Fibroblast of skin of back (primary cell): ENCODE measurements around the gene CYP46A1. TPM values are rescaled to one million over a fixed set of nuclear protein-coding genes. Genes with fewer than 3 reads are reported as not detected.

Experiments used
- DNase-seq: peaks from one replicate; pipeline ENCODE4 v3.0.0-alpha.2; 2013
- polyA plus RNA-seq, 2 experiments: library from polyadenylated mRNA; unstranded; fragments of 120-200 nt; gene quantifications; one replicate each; pipeline ENCODE4 v1.2.1, GENCODE V29; 2013; ENCODE audit not compliant: insufficient read length in 2 of 2

CYP46A1 gene
- polyA plus RNA-seq (2013, experiment 1 of 2; ENCODE audit: insufficient read length), result 0.43 TPM
- 0.69 TPM for polyA plus RNA-seq (2013, experiment 2 of 2; ENCODE audit: insufficient read length)

DNA sequence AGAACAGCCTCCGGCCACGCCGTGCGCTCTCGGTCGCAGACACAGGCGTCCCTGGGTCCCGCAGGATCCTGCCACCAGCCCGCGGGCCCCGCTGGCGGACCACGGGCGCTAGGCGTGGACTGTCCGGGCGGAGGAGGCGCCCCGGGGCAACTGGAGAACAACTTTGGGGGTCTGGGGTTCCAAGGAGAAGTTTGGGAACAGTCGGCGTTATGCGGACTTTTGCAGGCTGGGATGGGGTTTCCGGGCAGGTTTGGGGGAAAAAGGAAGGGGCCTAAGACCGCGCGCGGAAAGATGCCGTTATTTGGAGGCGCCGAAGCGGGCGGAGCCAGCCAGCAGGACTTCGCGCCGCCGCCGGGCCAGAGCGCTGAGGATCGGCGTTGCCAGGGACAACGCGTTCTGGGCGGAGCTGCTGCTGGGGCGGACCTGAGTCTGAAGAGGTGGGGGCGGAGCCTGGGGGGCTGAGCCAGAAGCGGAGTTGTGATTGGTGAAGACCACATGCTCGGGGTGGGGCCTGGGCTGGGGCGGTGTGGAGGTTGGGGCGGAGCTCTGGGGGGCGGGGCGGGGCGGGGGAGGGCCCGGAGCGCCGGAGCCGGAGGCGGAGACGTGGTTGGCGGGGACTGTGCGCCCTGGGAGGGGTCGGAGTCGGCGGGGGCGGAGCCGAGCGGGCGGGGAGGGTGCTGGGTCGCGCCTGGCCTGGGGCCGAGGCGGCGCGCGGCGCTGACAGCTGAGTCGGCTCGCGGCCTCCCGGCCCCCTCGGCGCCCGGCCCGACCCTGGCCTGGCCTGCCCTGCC lies at the start of gene CYP46A1:
Gene CYP46A1 (plus strand): TSS at position 680 of the 791 bp plus-strand sequence. CDS start 120 bp downstream, outside the sequence.
- DNase-seq, result peak; percentile 98

- DNase-seq, result no peak
Observed at GRCh38 chr14:99634443-99634842, 49.7 kb upstream of the CYP46A1 start.

DNA sequence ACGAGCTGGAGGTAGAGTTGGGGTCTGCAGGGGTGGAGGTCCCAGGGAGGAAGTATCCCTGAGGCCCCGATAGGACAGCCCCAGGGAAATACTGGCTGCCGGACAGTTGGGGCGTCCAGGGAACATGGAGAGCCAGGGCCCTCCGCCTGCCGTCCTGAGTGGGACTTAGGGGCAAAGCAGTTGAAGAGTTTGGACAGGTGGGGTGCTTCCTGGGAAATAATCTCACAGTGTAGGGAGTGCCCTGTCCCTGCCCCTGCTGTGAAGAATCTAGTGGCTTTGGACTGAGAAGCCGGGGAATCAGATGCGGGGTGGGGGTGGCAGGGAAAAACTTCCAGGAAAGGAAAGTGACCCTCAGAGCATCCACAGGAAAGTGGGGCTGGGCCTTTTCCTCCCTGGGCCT lies 49.0 kb upstream of the CYP46A1 start:
- DNase-seq, result no peak

- DNase-seq, result no peak
Observed at GRCh38 chr14:99636487-99636886, 47.6 kb upstream of the CYP46A1 start.

GRCh38 chr14:99637624-99638023 lies 46.5 kb upstream of the CYP46A1 start:
- DNase-seq, result no peak

DNA sequence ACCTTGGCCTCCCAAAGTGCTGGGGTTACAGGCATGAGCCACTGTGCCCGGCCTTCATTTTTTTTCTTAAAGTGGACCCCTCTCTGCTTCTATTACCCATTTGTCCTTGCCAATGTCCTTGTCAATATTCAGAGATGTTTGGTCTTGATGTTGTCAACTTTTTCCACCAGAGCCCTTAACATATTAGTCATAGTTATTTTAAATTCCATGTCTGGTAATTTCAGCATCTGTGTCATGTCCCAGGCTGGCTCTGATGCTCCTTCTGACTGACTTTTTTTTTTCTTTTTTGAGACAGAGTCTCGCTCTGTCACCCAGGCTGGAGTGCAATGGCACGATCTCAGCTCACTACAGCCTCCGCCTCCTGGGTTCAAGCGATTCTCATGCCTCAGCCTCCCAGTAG lies 41.3 kb upstream of the CYP46A1 start:
- peak; percentile 66 for DNase-seq

GRCh38 chr14:99643343-99643742 lies 40.8 kb upstream of the CYP46A1 start:
- no peak for DNase-seq

GRCh38 chr14:99644035-99644587 lies 40.0 kb upstream of the CYP46A1 start:
- DNase-seq, result no peak

- peak; percentile 45 for DNase-seq
Observed at GRCh38 chr14:99644723-99645544, 39.2 kb upstream of the CYP46A1 start, which contains the start of gene HHIPL1. Gene HHIPL1 (plus strand): TSS chr14:99645129. CDS start chr14:99645208, 79 bp downstream.

DNA sequence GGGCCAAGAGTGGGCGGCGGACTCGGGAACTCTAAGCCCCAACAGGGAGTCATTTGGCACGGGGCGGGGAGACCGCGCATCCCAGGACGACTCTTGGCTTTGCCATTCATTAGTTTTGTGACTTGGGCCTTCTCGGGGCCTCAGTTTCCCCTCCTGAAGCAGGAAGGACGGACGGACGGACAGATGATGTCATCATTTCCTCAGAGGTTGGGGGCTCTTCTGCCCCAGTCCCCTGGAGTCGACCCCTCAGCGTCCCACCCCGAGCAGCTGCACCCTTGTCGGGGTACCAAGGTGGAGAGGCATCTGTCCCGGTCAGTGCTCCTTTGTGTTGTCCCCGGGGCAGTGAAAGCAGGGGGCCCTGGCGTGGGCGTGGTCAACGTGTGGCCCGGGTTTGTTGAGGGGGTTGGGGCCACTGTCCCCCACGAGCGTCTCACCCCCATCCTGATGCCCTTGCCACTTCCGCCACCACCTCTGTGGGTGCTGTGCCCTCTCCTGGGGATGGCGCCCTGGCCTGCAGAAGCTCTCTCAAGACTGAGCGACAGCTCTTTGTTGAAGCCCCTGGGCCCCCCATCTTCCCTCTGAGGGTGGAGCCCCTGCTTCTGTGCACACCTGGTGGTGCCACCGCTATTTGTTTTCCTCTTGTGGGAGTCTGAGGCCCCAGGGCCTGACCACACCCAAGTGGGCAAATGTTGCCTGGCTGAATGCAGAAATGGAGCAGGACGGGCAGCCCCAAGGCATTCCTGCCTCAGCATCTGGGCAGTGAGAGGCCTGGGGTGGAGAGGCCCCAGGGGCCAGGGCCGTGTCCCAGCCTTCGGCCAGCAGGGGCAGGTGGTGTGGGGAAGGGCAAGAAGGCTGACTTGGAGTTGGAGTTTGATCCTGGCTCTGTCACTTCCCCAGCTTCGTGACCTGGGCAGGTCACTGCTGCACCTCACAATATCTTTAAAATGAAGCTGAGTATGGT lies 38.3 kb upstream of the CYP46A1 start:
- no peak for DNase-seq

GRCh38 chr14:99647411-99647810 lies 36.7 kb upstream of the CYP46A1 start:
- DNase-seq, result no peak

DNA sequence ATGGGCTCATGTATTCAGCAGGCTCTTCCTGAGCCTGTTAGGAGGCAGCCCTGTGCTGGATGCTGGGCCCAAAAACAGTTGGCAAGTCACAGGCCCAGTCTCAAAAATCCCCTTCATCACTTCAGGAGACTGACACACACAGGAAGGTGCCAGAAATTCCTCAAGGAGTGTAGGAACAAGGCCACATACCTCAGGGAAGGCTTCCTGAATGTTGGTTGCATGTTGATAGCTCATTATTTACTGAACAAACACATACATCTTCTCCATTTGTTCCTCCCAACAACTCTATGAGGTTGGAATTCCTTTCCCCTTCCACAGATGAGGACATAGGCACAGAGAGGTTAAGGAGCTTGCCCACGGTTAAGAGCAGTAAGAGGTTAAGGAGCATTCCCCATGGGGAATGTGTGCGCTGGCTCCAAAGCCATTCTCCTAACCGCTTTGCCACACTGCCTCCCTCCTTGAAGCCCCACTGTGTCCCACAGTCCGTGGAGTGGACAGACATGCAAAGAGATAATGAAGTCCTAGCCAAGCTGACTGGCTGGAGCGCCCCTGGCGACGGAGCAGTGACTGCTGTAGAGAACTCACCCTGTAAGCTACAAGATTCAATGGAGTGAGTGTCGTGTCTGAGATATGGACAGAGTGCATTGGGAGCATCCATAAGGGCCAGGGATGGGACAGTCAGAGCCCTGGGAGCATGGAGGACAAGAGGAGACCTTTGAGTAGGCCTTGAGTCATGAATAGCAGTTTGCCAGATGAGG lies 35.9 kb upstream of the CYP46A1 start:
- DNase-seq, result no peak

- peak; percentile 42 for DNase-seq
Observed at GRCh38 chr14:99649219-99649618, 34.9 kb upstream of the CYP46A1 start.

- DNase-seq, result no peak
Observed at GRCh38 chr14:99649643-99650042, 34.5 kb upstream of the CYP46A1 start.

DNA sequence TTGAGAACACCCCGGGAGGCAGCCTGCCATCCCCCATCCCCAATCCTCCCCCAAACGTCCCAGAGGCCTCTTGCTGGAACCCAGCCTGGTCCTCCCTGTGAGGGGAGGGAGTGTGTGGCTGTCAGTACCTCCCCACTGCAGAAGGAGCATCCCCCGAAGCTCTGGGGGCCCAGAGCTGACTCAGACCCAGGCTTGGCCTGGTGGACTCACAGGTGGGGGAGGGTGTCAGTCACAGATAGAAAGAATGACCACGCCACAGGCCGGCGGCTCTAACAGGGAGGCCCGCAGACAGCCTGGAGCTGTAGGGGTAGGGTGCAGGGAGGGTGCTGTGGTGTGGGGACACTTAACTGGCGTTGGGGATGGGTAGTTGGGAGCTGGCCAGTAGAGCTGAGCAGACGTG lies 33.9 kb upstream of the CYP46A1 start:
- DNase-seq, result no peak

GRCh38 chr14:99651953-99652746 lies 31.9 kb upstream of the CYP46A1 start:
- DNase-seq, result no peak

DNA sequence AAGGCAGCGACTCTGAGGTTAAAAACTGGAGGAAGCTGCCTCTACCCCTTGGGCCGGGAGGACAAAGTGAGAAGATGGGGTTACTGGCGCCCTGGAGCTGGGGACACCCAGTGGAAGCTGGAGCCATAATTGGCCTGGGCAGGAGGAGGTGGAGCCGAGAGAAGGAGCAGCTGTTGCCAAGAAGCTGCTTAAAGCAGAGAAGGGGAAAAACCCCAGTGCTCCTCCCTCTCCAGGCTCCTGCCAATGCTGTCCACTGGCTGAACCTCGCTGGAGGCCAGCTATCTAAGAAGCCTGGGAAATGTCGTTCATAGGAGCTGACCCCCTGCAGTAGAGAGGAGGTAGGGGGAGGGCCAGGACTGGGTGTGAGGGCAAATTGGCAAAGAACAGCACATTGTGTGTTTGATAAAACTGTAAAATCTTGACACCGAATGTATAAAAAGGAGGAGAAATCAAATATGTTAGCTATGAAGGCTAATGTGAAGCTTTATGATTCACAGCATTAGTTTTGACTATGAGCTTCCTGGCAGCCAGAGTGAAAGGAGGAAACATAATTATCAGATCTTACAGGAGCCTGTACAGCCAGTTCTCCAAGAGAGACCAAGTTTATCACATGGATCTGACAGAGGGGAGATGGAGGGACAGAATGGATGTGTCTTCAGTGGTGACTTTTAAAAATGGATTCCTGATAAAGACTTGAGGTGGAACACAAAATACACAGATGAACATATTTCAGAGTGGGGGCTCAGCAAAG lies 29.7 kb upstream of the CYP46A1 start:
- peak; percentile 60 for DNase-seq

- DNase-seq, result no peak
Observed at GRCh38 chr14:99655521-99655920, 28.6 kb upstream of the CYP46A1 start.

DNA sequence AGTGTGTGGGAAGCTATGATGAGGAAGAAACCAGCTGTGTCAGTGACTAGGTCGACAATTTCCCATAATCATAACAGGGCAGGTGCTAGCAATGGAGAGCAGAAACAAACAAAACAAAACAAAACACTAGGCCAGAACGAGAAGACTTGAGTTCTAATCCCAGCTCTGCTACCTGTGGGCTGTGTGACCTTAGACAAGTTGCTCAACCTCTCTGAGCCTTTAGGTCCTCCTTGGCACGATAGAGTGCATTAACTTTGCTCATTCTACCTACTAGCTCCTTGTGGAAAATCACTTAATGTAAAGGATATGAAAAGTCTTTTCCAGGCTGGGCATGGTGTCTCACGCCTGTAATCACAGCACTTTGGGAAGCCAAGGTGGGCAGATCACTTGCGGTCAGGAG lies 27.9 kb upstream of the CYP46A1 start:
- no peak for DNase-seq
